ENCODE data around the gene DLG2.
"Not testable (repeated sequence)": the region's sequence is repeated elsewhere in the genome, so short reads cannot be mapped to it uniquely, and the experiment has no call there.

DLG2 gene

GRCh38 chr11:84412862-84413261 is 1214.3 kb downstream of the DLG2 start:
- no peak for DNase-seq

- no peak for DNase-seq
Observed at GRCh38 chr11:84408946-84409411, 1218.2 kb downstream of the DLG2 start.

GRCh38 chr11:84407091-84407490 is 1220.1 kb downstream of the DLG2 start:
- no peak for DNase-seq

- DNase-seq = peak; percentile 10
Observed at GRCh38 chr11:84398017-84398626, 1229.0 kb downstream of the DLG2 start.

GRCh38 chr11:84396521-84396920 is 1230.6 kb downstream of the DLG2 start:
- DNase-seq = no peak

GRCh38 chr11:84390441-84391078 is 1236.6 kb downstream of the DLG2 start:
- no peak for DNase-seq

- DNase-seq = no peak
Observed at GRCh38 chr11:84389696-84390095, 1237.4 kb downstream of the DLG2 start.

GRCh38 chr11:84384731-84385130 is 1242.4 kb downstream of the DLG2 start:
- DNase-seq = peak; percentile 58

- no peak for DNase-seq
Observed at GRCh38 chr11:84383576-84383975, 1243.6 kb downstream of the DLG2 start.

GRCh38 chr11:84381666-84382065 is 1245.5 kb downstream of the DLG2 start:
- no peak for DNase-seq

- DNase-seq = no peak
Observed at GRCh38 chr11:84372381-84372950, 1254.7 kb downstream of the DLG2 start.

GRCh38 chr11:84358034-84358433 is 1269.1 kb downstream of the DLG2 start:
- DNase-seq = no peak

- DNase-seq = no peak
Observed at GRCh38 chr11:84355911-84356310, 1271.2 kb downstream of the DLG2 start.

- DNase-seq = no peak
Observed at GRCh38 chr11:84345597-84345996, 1281.5 kb downstream of the DLG2 start.

- no peak for DNase-seq
Observed at GRCh38 chr11:84345027-84345426, 1282.1 kb downstream of the DLG2 start.

- DNase-seq = no peak
Observed at GRCh38 chr11:84339796-84340195, 1287.3 kb downstream of the DLG2 start.

GRCh38 chr11:84333221-84333620 is 1293.9 kb downstream of the DLG2 start:
- DNase-seq = no peak

- DNase-seq = no peak
Observed at GRCh38 chr11:84322211-84322610, 1304.9 kb downstream of the DLG2 start.

GRCh38 chr11:84319863-84320262 is 1307.3 kb downstream of the DLG2 start:
- DNase-seq = no peak

GRCh38 chr11:84316866-84317555 is 1310.1 kb downstream of the DLG2 start:
- DNase-seq = no peak

- no peak for DNase-seq
Observed at GRCh38 chr11:84313830-84314359, 1313.2 kb downstream of the DLG2 start.

GRCh38 chr11:84310268-84310667 is 1316.9 kb downstream of the DLG2 start:
- DNase-seq = no peak

- not testable (repeated sequence) for DNase-seq
Observed at GRCh38 chr11:84308491-84308890, 1318.7 kb downstream of the DLG2 start.

- no peak for DNase-seq
Observed at GRCh38 chr11:84300092-84300491, 1327.1 kb downstream of the DLG2 start.

All from hematopoietic multipotent progenitor cell treated with erythropoietin and hydrocortisone succinate and interleukin-3 and kit ligand, for 4 days (in vitro differentiated cells).